Ishikawa (cell line): ENCODE data around the gene CCSER2.

ENCODE experiments used
- CEBPB ChIP-seq: IDR thresholded peaks from 2 replicates; pipeline ENCODE4 v1.6.1; 2012
- CREB1 ChIP-seq: IDR thresholded peaks from 2 replicates; pipeline ENCODE4 v1.6.1; 2012; ENCODE audit warnings: low read depth
- EGR1 ChIP-seq: IDR thresholded peaks from 2 replicates; pipeline ENCODE4 v1.6.1; 2012
- EP300 ChIP-seq: IDR thresholded peaks from 2 replicates; pipeline ENCODE4 v1.6.1; 2012; ENCODE audit warnings: borderline replicate concordance
- FOXM1 ChIP-seq: IDR thresholded peaks from 2 replicates; pipeline ENCODE4 v1.6.1; 2012; ENCODE audit warnings: low read depth, borderline replicate concordance
- MAX ChIP-seq: IDR thresholded peaks from 2 replicates; pipeline ENCODE4 v1.6.1; 2012
- NFIC ChIP-seq: IDR thresholded peaks from 2 replicates; pipeline ENCODE4 v1.6.1; 2012
- RAD21 ChIP-seq: IDR thresholded peaks from 2 replicates; pipeline ENCODE4 v1.6.1; 2012; ENCODE audit warnings: low read depth
- REST ChIP-seq: IDR thresholded peaks from 2 replicates; pipeline ENCODE4 v1.6.1; 2012; ENCODE audit warnings: low read depth, mild to moderate bottlenecking
- TAF1 ChIP-seq: IDR thresholded peaks from 2 replicates; pipeline ENCODE4 v1.6.1; 2012; ENCODE audit warnings: low read depth, mild to moderate bottlenecking
- TCF12 ChIP-seq: IDR thresholded peaks from 2 replicates; pipeline ENCODE4 v1.6.1; 2012; ENCODE audit warnings: low read depth
- TEAD4 ChIP-seq: IDR thresholded peaks from 2 replicates; pipeline ENCODE4 v1.6.1; 2012
- USF1 ChIP-seq: IDR thresholded peaks from 2 replicates; pipeline ENCODE4 v1.6.1; 2012
- YY1 ChIP-seq: IDR thresholded peaks from 2 replicates; pipeline ENCODE4 v1.6.1; 2012; ENCODE audit warnings: low read depth
- ZBTB7A ChIP-seq: IDR thresholded peaks from 2 replicates; pipeline ENCODE4 v1.6.1; 2012; ENCODE audit warnings: low read depth

CCSER2 gene

GRCh38 chr10:84296091-84296981 is 32.1 kb upstream of the CCSER2 start:
- TF ChIP-seq USF1 = no peak
- no peak for TF ChIP-seq ZBTB7A
- no peak for TF ChIP-seq EGR1
- TF ChIP-seq REST = no peak
- no peak for TF ChIP-seq TEAD4
- no peak for TF ChIP-seq RAD21
- no peak for TF ChIP-seq TCF12
- no peak for TF ChIP-seq CREB1
- TF ChIP-seq NFIC = no peak
- no peak for TF ChIP-seq MAX
- no peak for TF ChIP-seq CEBPB
- TF ChIP-seq YY1 = no peak
- no peak for TF ChIP-seq EP300
- TF ChIP-seq TAF1 = no peak
- no peak for TF ChIP-seq FOXM1

- TF ChIP-seq EGR1 = no peak
- no peak for TF ChIP-seq TAF1
- no peak for TF ChIP-seq YY1
- TF ChIP-seq EP300 = no peak
Measured at GRCh38 chr10:84298057-84298456, 30.3 kb upstream of the CCSER2 start.

GRCh38 chr10:84302223-84302622 is 26.2 kb upstream of the CCSER2 start:
- TF ChIP-seq REST = no peak

GRCh38 chr10:84306751-84307384 is 21.5 kb upstream of the CCSER2 start:
- TF ChIP-seq USF1 = no peak
- TF ChIP-seq CEBPB = no peak
- no peak for TF ChIP-seq EGR1
- no peak for TF ChIP-seq REST
- no peak for TF ChIP-seq CREB1
- TF ChIP-seq NFIC = no peak
- no peak for TF ChIP-seq TAF1
- TF ChIP-seq MAX = no peak
- TF ChIP-seq EP300 = no peak
- TF ChIP-seq YY1 = no peak

GRCh38 chr10:84308021-84308420 is 20.4 kb upstream of the CCSER2 start:
- TF ChIP-seq TAF1 (no peak), RAD21 (no peak), USF1 (no peak), REST (no peak), CEBPB (no peak), NFIC (no peak), CREB1 (no peak), TEAD4 (no peak), MAX (no peak), YY1 (no peak), TCF12 (no peak)
